K562 (cell line): ENCODE data around the gene PPP6R1. TPM values are rescaled to one million over a fixed set of nuclear protein-coding genes. Genes with fewer than 3 reads are reported as not detected.

Experiments
- ATAC-seq: fragments of 200-7000 bp; cut with Tn5 transposase; 3 replicates; pipeline ENCODE4 v1.9.1; 2020; ENCODE audit warnings: moderate library complexity
- BruUV-seq: library from RNA; stranded (reverse); fragments of 400-500 nt; replicated peaks from 2 replicates; lab custom pipeline; 2021; lab: Mats Ljungman, UMichigan
- CTCF ChIA-PET: fragments of 300-600 bp; formaldehyde crosslinking; extraction: SDS; loops from one replicate; lab custom pipeline; 2021; ENCODE audit warnings: low intra/inter-chr PET ratio; lab: Yijun Ruan, JAX
- POLR2A ChIA-PET: fragments of 300-600, 350-650 bp; sonication (Branson Sonifier 250); formaldehyde crosslinking; extraction: SDS; loops from one replicate; lab custom pipeline; 2021; ENCODE audit warnings: antibody characterized with exemption, inconsistent platforms; lab: Yijun Ruan, JAX
- DNase-seq, 4 experiments: peaks; one replicate each; pipeline versions ENCODE4 v3.0.0 to v3.0.0-alpha.2; 2011 to 2018; ENCODE audit warnings: low spot score in 3 of 4, mixed read lengths in 3 of 4; ENCODE audit errors: extremely low read depth in 1 of 4
- FAIRE-seq: peaks from 2 replicates; lab custom pipeline; 2011; peaks lifted over from hg19 to GRCh38; lab: Jason Lieb, UNC
- H2AFZ ChIP-seq: 2 replicates; pipeline ENCODE4 v1.6.0; 2011; ENCODE audit warnings: low read depth, low read length, control low read depth, inconsistent platforms
- H3K27ac ChIP-seq: fragments of 200-600 bp; 3 replicates; pipeline ENCODE4 v1.8.0; 2011; ENCODE audit warnings: low read depth, mild to moderate bottlenecking, control low read depth, inconsistent platforms, low read length, moderate library complexity, mixed read lengths; ENCODE audit errors: extremely low read depth
- H3K27me3 ChIP-seq, 2 experiments: fragments of 300-600 bp in 1 of 2; 2 replicates in 1 of 2; 3 replicates in 1 of 2; pipeline versions ENCODE4 v1.6.0 to v1.8.0; 2011; ENCODE audit warnings: inconsistent platforms in 2 of 2, low read length in 2 of 2, mild to moderate bottlenecking in 1 of 2, mixed read lengths in 1 of 2, moderate library complexity in 1 of 2; ENCODE audit not compliant: control insufficient read depth in 2 of 2, insufficient read depth in 2 of 2
- H3K36me3 ChIP-seq: fragments of 300-600 bp; 3 replicates; pipeline ENCODE4 v1.8.0; 2011; ENCODE audit warnings: mild to moderate bottlenecking, low read length, inconsistent platforms; ENCODE audit not compliant: control insufficient read depth, insufficient read depth
- H3K4me1 ChIP-seq, 2 experiments: fragments of 200-600 bp in 1 of 2; replicated peaks in 1 of 2; 2 replicates in 1 of 2; 3 replicates in 1 of 2; pipeline versions ENCODE4 v1.5.1 to v1.8.0; 2011; ENCODE audit warnings: inconsistent platforms in 2 of 2, low read length in 2 of 2, mild to moderate bottlenecking in 1 of 2, mixed read lengths in 1 of 2, moderate library complexity in 1 of 2; ENCODE audit not compliant: control insufficient read depth in 2 of 2, insufficient read depth in 2 of 2
- H3K4me2 ChIP-seq: 2 replicates; pipeline ENCODE4 v1.6.1; 2011; ENCODE audit warnings: low read length, control low read depth, inconsistent platforms, mixed read lengths; ENCODE audit not compliant: insufficient read depth
- H3K4me3 ChIP-seq: fragments of 200-600 bp; sonication (generic), shearing (Covaris generic); 2 replicates; pipeline ENCODE4 v1.5.1; 2016; ENCODE audit warnings: control low read depth, inconsistent platforms
- H3K79me2 ChIP-seq: fragments of 200-600 bp; 3 replicates; pipeline ENCODE4 v1.8.0; 2011; ENCODE audit warnings: low read length, inconsistent platforms; ENCODE audit not compliant: control insufficient read depth, insufficient read depth
- H3K9ac ChIP-seq, 2 experiments: 2 replicates each; pipeline versions ENCODE4 v1.6.0 to v1.6.1; 2011; ENCODE audit warnings: low read depth in 2 of 2, low read length in 2 of 2, control low read depth in 1 of 2, inconsistent platforms in 1 of 2, mild to moderate bottlenecking in 1 of 2, mixed read lengths in 1 of 2; ENCODE audit not compliant: insufficient read depth in 1 of 2
- H3K9me1 ChIP-seq: one replicate; pipeline ENCODE4 v1.6.0; 2011; ENCODE audit warnings: inconsistent platforms, mild to moderate bottlenecking, low read length, moderate library complexity; ENCODE audit not compliant: control insufficient read depth, insufficient read depth
- H3K9me3 ChIP-seq: replicated peaks from 2 replicates; pipeline ENCODE4 v1.5.1; 2011; ENCODE audit warnings: low read depth, low read length, inconsistent platforms; ENCODE audit not compliant: control insufficient read depth, insufficient read depth
- H4K20me1 ChIP-seq: replicated peaks from 2 replicates; pipeline ENCODE4 v1.6.1; 2011; ENCODE audit warnings: low read length, inconsistent platforms, mixed read lengths; ENCODE audit not compliant: control insufficient read depth, insufficient read depth
- GMEB1 ChIP-seq: fragments of 250-450 bp; sonication (Bioruptor Pico); IDR thresholded peaks from 2 replicates; pipeline ENCODE4 v1.4.0; 2020; ENCODE audit warnings: mild to moderate bottlenecking
- POLR2G ChIP-seq: fragments of 200-400 bp; formaldehyde crosslinking; IDR thresholded peaks from 2 replicates; pipeline ENCODE4 v1.6.1; 2017; ENCODE audit warnings: low read depth, mild to moderate bottlenecking, antibody characterized with exemption, low read length, moderate library complexity
- SREBF1 ChIP-seq: fragments of 150-350 bp; IDR thresholded peaks from 2 replicates; pipeline ENCODE4 v1.6.1; 2014; ENCODE audit warnings: antibody characterized with exemption, low read depth, low read length, borderline replicate concordance
- TAF1 ChIP-seq: IDR thresholded peaks from 2 replicates; pipeline ENCODE4 v1.6.1; 2011; ENCODE audit warnings: mild to moderate bottlenecking, low read length, moderate library complexity; ENCODE audit not compliant: insufficient read depth, control insufficient read depth, severe bottlenecking; ENCODE audit errors: extremely low read depth
- WGBS: fragments of 100-300 bp; shearing (Covaris generic); methylation state at CpG from one replicate; pipeline ENCODE4 v1.1.6; 2016; ENCODE audit warnings: low coverage, mixed read lengths; ENCODE audit not compliant: insufficient coverage; ENCODE audit errors: missing lambda C conversion rate; 5-methylcytosine and 5-hydroxymethylcytosine counted together
- in situ Hi-C: fragments of 300-500 bp; cut with MboI; formaldehyde crosslinking; loops from 4 replicates; pipeline ENCODE4 v1.15.0; 2018; ENCODE audit warnings: inconsistent platforms, mixed read lengths
- intact Hi-C: fragments of 100-400 bp; cut with micrococcal nuclease; formaldehyde crosslinking; loops from 2 replicates; pipeline ENCODE4 v1.14.2; 2022
- polyA plus RNA-seq, 8 experiments: library from polyadenylated mRNA; depleted of rRNA in 4 of 8; stranded (reverse) in 5 of 8; unstranded in 3 of 8; fragments of >200 nt; fragmentation: Nextera tagmentation in 2 of 8; fragmentation: Illumina TruSeq in 1 of 8; extraction: Ambion mirVana in 2 of 8; extraction: Trizol in 1 of 8; gene quantifications; 2 replicates each; pipeline versions ENCODE4 v1.2.1 to v1.2.3, GENCODE V29; 2011 to 2014; ENCODE audit warnings: inconsistent platforms in 1 of 8, missing spikeins in 1 of 8
- total RNA-seq, 7 experiments: library from RNA; depleted of rRNA in 6 of 7; stranded (reverse); fragments of >200 nt in 6 of 7; fragmentation: Illumina TruSeq in 2 of 7; extraction: Trizol in 2 of 7; gene quantifications; 2 replicates each; pipeline versions ENCODE4 v1.2.1 to v1.2.3, GENCODE V29; 2011 to 2021; ENCODE audit warnings: low replicate concordance in 1 of 7

PPP6R1 gene
- total and polyA plus RNA-seq, 9 of the 15 experiments (the other 6 are each of a cell fraction or from before 2014, with no cell fraction given), result 0.48 to 135 (median 37.2) TPM

- Histone ChIP-seq H3K27me3 (no peaks in the 10 kb centered on the region; a peak in 1 of 5 replicates), H3K27ac (no peak overlapping the region), H3K9me3 (no peaks in the 10 kb centered on the region), H3K79me2 (peaks cover 62% of the 10 kb centered on the region), H3K4me3 (no peak overlapping the region), H3K9me1 (peaks cover 3% of the 10 kb centered on the region), H3K4me1 (peaks cover 7 to 38% of the 10 kb centered on the region in 2 experiments; a peak in 4 of 5 replicates), H4K20me1 (peaks cover 49% of the 10 kb centered on the region), H3K36me3 (peaks cover 93% of the 10 kb centered on the region), H2AFZ (no peak overlapping the region), H3K9ac (peak overlapping the region in 1 of 2 experiments; percentile 74; a peak in 2 of 4 replicates), H3K4me2 (no peak overlapping the region)
- in situ Hi-C loops (no loop called here), intact Hi-C loops (no loop called here)
- 70% methylated on average over 9 of the region's 10 CpGs for WGBS
- ChIA-PET CTCF (no interaction called here), POLR2A (interaction anchor here (0.6 to 2.9 kb wide), 6 partner anchors 9 to 407 kb away, joined by 3 to 26 read pairs (median 4); partner anchors contain the start of genes PPP6R1 and U2AF2)
- no peak for DNase-seq
- no peak; the same call in 1 of the 3 replicates for ATAC-seq
- FAIRE-seq, result no peak
- BruUV-seq, result no TSS peak
- TF ChIP-seq POLR2G (0 out of 2 replicates have a peak, but pooled peaks have one; percentile 0), GMEB1 (CRISPR knock-in tag) (no peak), SREBF1 (no peak), TAF1 (no peak)
Measured at GRCh38 chr19:55248166-55248675, 10.6 kb downstream of the PPP6R1 start.
